ENCODE results near the gene ELP1.

DNA sequence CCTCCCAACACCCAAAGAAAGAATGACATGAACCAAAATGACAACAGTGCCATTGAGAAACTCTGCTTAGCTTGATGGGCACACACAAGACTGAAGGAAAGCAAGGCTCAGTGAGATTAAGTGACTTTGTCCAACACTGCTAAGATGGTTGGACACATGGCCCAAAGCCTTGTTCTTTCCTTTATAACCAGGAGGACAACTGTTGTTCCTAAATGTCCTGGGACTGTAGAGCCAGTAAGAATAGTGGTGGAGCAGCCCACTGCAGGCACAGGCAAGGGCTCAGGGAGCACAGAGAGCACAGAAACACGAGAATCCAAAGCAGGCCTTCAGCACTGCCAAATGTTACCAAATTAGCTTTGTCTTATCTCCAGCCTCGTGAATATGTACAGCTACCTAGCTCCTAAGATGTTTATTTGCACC lies 67.9 kb downstream of the ELP1 start:
- no peak for TF ChIP-seq EZH2 (IDR thresholded peaks at IDR 0.05; ENCODE audit: insufficient read depth, poor library complexity, severe bottlenecking)
- no peak for TF ChIP-seq EZH2phosphoT487 (IDR thresholded peaks at IDR 0.05; ENCODE audit: insufficient read depth, low read depth)
